ENCODE measurements around the gene SNIP1. TPM values are rescaled to one million over a fixed set of nuclear protein-coding genes. Genes with fewer than 3 reads are reported as not detected.
"Not testable (repeated sequence)": the region's sequence is repeated elsewhere in the genome, so short reads cannot be mapped to it uniquely, and the experiment has no call there.

SNIP1 gene
- polyA plus RNA-seq, 3 donors = 13.5 to 15.9 (median 15.5) TPM

DNA sequence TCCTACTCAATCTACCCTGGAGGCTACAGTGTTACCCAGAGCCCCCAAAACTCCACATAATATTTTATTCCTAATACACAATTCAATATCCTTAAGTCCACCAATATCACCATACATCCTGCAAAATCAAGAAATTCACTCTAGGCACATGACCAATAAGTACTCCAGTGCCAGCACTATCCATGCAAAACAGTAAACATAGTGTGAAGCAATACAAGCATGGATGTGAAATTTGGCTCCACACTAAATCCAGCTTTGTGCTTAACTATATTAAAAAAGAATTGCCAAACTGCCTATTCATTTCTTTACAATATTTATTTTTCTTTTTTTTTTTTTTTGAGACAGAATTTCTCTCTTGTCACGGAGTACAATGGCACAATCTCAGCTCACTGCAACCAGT lies 36.5 kb downstream of the SNIP1 start:
- DNase-seq = no peak

- no peak for DNase-seq
Observed at GRCh38 chr1:37515185-37516034, 38.7 kb downstream of the SNIP1 start.

DNA sequence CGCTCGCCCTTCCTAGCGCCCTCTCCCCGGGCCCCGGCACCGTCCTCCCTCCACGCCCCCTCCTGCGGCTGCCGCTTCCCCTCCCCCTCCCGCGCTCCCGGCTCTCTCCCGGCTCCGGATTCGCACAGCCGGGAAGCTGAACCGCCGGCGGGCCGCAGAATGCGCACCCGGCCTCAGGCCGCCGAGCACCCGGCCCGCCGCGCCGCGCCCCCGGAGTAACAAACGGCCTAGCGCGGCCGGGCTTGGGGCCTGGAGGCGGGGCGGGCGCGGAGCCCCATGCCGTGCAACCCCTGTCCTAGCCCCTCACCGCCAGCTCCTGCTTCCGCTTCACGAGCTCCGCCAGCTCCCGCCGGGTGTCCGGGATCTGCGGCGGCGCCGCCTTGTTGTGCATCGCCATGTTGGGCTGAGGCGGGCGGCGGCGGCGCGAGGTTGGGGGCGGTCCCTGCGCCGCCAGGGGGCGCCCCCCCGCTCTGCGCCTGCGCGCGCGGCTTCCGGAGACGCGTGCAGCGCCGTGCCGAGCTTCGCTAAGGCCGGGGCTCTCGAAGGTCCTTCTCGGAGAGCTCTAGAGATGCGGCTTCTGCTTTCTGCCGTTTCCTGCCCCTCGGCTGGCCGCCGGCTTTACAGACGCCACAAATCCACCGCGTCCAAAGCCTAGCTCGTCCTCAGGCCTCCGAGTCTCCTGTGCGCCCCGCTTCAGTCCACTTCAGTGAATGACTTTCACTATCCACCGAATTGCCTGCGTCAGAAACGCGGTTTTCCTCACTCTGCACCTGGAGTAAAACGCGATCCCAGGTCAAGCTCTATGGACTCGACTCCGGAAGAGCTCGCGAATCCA lies 39.5 kb downstream of the SNIP1 start, which contains the start of gene MEAF6:
MEAF6 (minus strand) TSS at position 417 of the 835 bp plus-strand sequence; CDS start at position 397, 20 bp downstream.
- DNase-seq = peak; percentile 85

- DNase-seq = peak; percentile 44
Observed at GRCh38 chr1:37513795-37514349, 40.2 kb downstream of the SNIP1 start.

- DNase-seq = no peak
Observed at GRCh38 chr1:37509181-37509580, 44.9 kb downstream of the SNIP1 start.

DNA sequence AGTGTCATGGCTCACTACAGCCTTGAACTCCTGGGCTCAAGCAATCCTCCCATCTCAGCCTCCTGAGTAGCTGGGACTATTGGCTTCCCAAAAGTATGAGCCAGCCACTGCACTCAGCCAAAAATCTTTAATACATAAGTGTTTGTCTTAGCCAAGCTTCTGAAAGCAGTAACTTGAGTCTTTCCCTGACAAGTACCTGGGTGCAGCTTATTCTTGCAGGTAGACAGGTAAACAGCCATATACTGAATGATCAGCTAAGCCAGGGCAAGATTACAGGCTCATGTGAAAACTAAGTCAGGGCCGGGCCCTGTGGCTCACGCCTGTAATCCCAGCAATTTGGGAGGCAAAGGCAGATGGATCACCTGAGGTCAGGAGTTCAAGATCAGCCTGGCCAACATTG lies 47.4 kb downstream of the SNIP1 start:
- no peak for DNase-seq

DNA sequence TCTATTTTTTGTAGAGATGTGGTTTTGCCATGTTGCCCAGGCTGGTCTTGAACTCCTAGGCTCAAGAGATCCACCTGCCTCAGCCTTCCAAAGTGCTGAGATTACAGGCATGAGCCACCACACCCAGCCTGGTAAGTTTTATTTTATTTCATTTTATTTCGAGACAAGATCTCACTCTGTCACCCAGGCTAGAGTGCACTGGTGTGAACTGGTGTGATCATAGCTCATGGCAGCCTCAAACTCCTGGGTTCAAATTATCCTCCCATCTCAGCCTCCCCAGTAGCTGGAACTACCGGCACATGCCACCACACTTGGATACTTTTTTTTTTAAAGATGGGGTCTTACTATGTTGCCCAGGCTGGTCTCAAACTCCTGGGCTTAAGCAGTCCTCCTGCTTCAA lies 51.3 kb downstream of the SNIP1 start:
- not testable (repeated sequence) for DNase-seq

DNA sequence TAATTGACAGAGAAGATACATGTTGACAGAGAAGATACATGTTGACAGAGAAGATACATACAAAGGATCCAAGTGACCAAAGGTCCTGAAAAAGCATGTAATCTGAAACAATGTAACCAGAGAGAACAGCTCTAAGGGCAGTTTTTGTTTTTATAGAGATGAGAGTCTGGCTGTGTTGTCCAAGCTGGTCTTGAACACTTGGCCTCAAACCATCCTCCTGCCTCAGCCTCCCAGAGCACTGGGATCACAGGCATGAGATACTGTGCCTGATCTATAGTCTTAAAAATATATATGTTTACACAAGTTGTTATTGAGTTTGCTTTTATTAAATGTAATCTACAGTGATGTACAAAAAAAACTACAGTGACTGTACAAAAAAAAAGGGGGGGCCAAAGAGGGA lies 52.0 kb downstream of the SNIP1 start:
- DNase-seq = no peak

DNA sequence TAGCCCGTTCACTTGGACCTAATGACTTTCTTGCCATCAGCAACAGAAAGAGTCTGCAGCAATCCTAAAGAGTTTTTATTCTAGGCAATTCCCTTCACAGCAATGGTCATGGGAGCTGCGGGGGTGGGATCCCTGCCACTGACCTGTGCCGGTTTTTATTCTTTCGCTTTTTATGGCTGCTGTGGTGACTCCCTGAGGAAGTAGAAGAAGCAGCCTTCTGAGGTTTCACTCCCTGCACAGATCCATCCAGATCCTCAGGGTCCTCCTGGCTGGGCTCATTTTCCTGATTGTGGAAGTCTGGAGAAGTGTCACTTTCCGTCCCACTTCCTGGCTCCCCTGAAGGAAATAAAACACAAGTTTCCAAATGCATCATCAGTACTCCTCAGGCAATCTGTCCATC lies 52.4 kb downstream of the SNIP1 start:
- no peak for DNase-seq

GRCh38 chr1:37498872-37499617 lies 55.0 kb downstream of the SNIP1 start:
- no peak for DNase-seq

DNA sequence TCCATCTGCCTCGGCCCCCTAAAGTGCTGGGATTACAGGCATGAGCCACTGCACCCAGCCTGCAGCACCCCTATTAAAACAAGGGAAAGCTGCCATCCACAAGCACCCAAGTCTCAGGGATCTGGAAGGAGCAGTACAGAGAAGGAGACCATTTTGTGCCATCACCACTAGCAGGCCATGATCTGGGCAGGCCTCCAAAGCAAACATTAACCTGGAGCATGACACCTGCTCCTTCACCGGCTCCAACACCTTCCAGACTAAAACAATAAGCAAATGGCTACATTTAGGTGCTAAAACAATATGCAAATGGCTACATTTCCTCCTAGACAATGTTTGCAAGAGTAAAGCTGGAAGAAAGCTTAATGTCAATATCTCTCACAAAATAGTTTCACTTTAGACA lies 56.3 kb downstream of the SNIP1 start:
- no peak for DNase-seq

GRCh38 chr1:37495875-37496274 lies 58.2 kb downstream of the SNIP1 start:
- no peak for DNase-seq

DNA sequence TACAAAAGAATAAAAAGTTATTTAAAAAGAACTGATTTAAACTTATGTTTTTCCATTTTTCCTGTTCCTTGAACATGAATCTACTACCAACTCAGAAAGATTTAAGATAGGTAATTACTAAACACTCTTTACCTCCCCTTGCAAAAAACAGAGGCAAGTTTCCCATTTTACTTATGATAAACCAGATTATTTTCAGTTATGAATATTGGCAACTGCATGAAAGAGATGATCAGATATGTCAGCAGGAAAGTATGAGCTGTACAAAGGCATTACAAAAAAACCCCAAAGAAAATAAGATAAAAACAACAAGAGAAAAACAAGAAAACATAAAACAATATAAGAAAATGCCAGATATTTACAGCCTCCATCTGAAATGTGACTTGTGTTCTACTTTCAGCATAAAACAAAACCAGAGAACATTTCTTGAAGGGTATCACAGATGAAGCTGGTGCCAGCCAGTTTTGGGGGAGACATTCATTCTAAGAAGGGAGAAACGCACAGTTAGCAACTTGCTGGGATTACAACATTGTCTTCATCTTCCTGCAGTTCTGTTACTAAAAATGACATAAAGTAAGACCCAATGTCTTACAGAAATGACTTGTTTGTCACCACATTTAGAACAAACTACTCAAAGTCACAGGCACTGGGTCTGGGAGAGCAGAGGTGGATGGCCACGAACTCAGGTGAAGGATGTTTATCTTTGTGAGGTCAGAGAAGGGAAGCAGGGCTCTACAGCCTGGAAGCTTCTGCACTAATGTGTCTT lies 60.6 kb downstream of the SNIP1 start:
- DNase-seq = no peak

- DNase-seq = no peak
Observed at GRCh38 chr1:37487619-37487984, 66.5 kb downstream of the SNIP1 start.

DNA sequence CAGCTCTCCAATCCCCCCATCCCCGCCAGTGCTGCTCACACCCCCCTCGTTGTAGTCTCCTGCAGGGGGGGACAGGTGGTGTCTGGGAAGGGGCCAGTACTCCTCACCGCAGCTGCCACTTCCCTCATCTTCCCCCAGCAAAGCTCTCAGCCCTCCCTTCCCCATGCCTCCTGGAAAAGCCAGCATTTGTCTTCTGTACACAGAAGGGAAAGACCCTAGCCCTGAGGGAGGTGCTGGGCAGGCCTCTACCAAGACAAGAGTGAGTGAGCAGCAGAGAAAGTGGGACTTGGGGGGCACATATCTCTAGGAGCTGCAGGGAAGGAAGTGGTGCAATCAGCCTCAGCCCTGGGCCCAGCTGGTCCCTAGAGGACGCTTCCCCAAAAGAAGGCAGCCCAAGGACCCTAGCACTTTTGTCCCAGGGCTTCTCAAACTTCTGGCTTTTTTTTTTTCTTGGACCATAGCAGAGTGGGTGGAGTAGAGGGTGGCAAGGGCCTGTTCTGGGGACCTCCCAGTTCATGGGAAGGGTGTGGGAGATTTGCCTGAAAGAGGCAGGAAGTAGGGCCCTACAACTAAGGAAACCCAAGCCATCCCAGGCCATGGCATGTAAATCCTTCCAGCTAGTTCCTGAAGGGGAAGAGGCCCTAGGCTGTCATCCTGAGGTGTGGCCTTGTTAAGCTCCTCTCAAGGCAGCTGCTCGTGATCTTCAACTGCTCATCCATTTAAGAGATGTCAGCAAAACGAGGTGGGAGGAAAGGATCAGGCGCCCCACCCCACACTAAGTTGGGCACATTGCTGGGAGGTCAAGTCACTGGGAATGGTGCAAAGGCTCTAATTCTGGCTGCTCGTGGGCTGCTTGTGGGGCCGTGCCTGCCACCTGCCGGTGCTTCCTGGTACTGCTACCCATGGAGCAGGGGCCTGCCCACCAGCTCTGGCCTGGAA lies 67.1 kb downstream of the SNIP1 start:
- no peak for DNase-seq

- no peak for DNase-seq
Observed at GRCh38 chr1:37485902-37486679, 68.0 kb downstream of the SNIP1 start.

All from renal pelvis (tissue), 4 donors.